Loucy (cell line): ENCODE results near the gene SLC2A11.

ENCODE experiments used
- H2AFZ ChIP-seq: fragments of 200-600 bp; sonication (generic); 2 replicates; pipeline ENCODE4 v1.6.0; 2016; ENCODE audit warnings: antibody characterized with exemption, mild to moderate bottlenecking, low read length, moderate library complexity
- H3F3A ChIP-seq: fragments of 200-600 bp; 2 replicates; pipeline ENCODE4 v1.6.0; 2016; ENCODE audit warnings: antibody characterized with exemption, low read depth, mild to moderate bottlenecking
- H3K27me3 ChIP-seq: fragments of 200-600 bp; sonication (generic); 2 replicates; pipeline ENCODE4 v1.6.1; 2014; ENCODE audit warnings: low read length, mild to moderate bottlenecking; ENCODE audit not compliant: insufficient read depth, poor library complexity, severe bottlenecking
- H3K36me3 ChIP-seq: fragments of 200-600 bp; sonication (generic); 2 replicates; pipeline ENCODE4 v1.6.1; 2016; ENCODE audit warnings: low read length; ENCODE audit not compliant: insufficient read depth
- H3K4me1 ChIP-seq: fragments of 200-600 bp; sonication (generic); 2 replicates; pipeline ENCODE4 v1.5.1; 2014; ENCODE audit warnings: low read length, mild to moderate bottlenecking; ENCODE audit not compliant: insufficient read depth, poor library complexity, severe bottlenecking
- H3K4me2 ChIP-seq: fragments of 200-600 bp; sonication (generic); 2 replicates; pipeline ENCODE4 v1.6.0; 2014; ENCODE audit warnings: antibody characterized with exemption, low read length, low read depth, mild to moderate bottlenecking; ENCODE audit not compliant: poor library complexity, severe bottlenecking
- H3K4me3 ChIP-seq: fragments of 200-600 bp; sonication (generic); 2 replicates; pipeline ENCODE4 v1.5.1; 2014; ENCODE audit warnings: low read length, mild to moderate bottlenecking, mixed read lengths; ENCODE audit not compliant: poor library complexity, severe bottlenecking
- H3K79me2 ChIP-seq: fragments of 200-600 bp; sonication (generic); 2 replicates; pipeline ENCODE4 v1.6.1; 2014; ENCODE audit warnings: low read length; ENCODE audit not compliant: insufficient read depth
- H3K9ac ChIP-seq: fragments of 200-600 bp; sonication (generic); 2 replicates; pipeline ENCODE4 v1.6.0; 2014; ENCODE audit warnings: mild to moderate bottlenecking, low read depth, low read length, moderate library complexity; ENCODE audit not compliant: poor library complexity, severe bottlenecking
- H3K9me2 ChIP-seq: fragments of 200-600 bp; sonication (generic); replicated peaks from 2 replicates; pipeline ENCODE4 v1.6.1; 2016; ENCODE audit warnings: low read depth, low read length, mixed read lengths
- H3K9me3 ChIP-seq: fragments of 200-600 bp; sonication (generic); 2 replicates; pipeline ENCODE4 v1.6.1; 2014; ENCODE audit warnings: mild to moderate bottlenecking, antibody characterized with exemption, low read length, low read depth; ENCODE audit not compliant: insufficient read depth
- H4K20me1 ChIP-seq: fragments of 200-600 bp; sonication (generic); 2 replicates; pipeline ENCODE4 v1.6.0; 2014; ENCODE audit warnings: antibody characterized with exemption, low read length, mild to moderate bottlenecking; ENCODE audit not compliant: insufficient read depth, poor library complexity, severe bottlenecking
- EZH2phosphoT487 ChIP-seq: fragments of 200-600 bp; IDR thresholded peaks from 2 replicates; pipeline ENCODE4 v1.6.1; 2018; ENCODE audit warnings: antibody characterized with exemption, mild to moderate bottlenecking, moderate library complexity, borderline replicate concordance
- TF ChIP-seq, protein P1 (sequence below): fragments of 200-600 bp; sonication (generic); conservative IDR thresholded peaks from 2 replicates; pipeline ENCODE4 v1.5.1; 2014; ENCODE audit warnings: mild to moderate bottlenecking, antibody characterized with exemption, low read length

The SLC2A11 gene

DNA sequence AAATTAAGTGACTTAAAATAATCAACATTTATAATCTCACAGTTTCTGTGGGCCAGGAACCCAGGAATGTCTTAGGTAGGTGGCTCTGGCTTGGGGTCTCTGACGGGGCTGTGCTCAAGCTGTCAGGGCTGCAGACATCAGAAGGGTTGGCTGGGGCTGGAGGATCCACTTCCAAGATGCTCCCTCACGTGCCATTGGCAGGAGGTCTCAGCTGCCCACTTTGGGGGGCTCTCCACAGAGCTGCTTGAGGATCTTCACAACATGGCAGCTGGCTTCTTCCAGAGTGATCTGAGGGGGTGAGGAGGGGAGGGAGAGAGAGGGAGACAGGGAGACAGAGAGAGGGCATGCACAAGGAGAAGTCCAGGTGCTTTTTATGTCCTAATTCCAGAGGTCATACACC is 18.1 kb downstream of the SLC2A11 start:
- H2AFZ ChIP-seq: no peak overlapping the region
- no peaks in the 10 kb centered on the region for H3K79me2 ChIP-seq
- H4K20me1 ChIP-seq: no peaks in the 10 kb centered on the region
- no peak overlapping the region for H3K4me2 ChIP-seq
- no peaks in the 10 kb centered on the region for H3K9me2 ChIP-seq
- no peaks in the 10 kb centered on the region for H3K9me3 ChIP-seq
- no peaks in the 10 kb centered on the region for H3K27me3 ChIP-seq
- no peak overlapping the region for H3K9ac ChIP-seq
- peaks cover 4% of the 10 kb centered on the region; the same call in 1 of the 2 replicates for H3K36me3 ChIP-seq
- H3K4me3 ChIP-seq: no peak overlapping the region
- H3F3A ChIP-seq: no peaks in the 10 kb centered on the region
- H3K4me1 ChIP-seq: no peaks in the 10 kb centered on the region
- TF ChIP-seq, protein P1, sequence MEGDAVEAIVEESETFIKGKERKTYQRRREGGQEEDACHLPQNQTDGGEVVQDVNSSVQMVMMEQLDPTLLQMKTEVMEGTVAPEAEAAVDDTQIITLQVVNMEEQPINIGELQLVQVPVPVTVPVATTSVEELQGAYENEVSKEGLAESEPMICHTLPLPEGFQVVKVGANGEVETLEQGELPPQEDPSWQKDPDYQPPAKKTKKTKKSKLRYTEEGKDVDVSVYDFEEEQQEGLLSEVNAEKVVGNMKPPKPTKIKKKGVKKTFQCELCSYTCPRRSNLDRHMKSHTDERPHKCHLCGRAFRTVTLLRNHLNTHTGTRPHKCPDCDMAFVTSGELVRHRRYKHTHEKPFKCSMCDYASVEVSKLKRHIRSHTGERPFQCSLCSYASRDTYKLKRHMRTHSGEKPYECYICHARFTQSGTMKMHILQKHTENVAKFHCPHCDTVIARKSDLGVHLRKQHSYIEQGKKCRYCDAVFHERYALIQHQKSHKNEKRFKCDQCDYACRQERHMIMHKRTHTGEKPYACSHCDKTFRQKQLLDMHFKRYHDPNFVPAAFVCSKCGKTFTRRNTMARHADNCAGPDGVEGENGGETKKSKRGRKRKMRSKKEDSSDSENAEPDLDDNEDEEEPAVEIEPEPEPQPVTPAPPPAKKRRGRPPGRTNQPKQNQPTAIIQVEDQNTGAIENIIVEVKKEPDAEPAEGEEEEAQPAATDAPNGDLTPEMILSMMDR: no peak
- no peak for TF ChIP-seq EZH2phosphoT487

DNA sequence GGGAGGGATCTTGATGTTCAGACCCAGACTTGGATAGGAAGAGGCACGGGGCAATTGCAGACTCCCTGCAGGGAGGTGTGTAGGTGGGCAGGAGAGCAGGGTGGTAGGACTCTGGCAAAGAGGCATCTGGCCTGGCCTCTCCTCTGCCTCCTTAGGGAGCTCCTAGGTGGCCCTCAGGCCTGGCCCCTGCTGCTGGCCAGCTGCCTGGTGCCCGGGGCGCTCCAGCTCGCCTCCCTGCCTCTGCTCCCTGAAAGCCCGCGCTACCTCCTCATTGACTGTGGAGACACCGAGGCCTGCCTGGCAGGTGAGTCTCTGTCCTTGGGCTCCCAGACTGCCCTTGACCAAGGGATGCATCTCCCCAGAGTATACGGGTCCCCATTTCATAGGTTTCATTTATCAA is 19.9 kb downstream of the SLC2A11 start:
- Histone ChIP-seq H3F3A (no peaks in the 10 kb centered on the region), H3K36me3 (peaks cover 4% of the 10 kb centered on the region; the same call in 1 of the 2 replicates)

DNA sequence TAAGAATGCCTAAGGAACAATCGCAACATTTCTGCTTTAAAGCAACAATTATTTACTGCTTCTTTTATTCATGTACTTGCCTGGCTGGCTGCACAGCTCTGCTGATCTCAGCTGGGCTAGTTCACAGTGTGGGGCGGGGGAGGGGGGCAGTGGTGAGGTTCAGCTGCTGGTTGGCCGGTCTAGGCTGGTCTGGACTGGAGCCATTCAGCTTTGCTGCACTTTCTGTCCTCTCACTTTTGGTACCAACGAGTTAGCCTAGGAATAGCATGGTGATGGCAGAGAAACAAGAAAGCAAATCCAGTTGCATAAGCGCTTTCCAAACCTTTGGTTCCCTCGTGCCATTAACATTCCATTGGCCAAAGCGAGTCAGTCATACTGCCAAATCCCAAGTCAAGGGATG is 20.5 kb downstream of the SLC2A11 start:
- H3K4me3 ChIP-seq: no peak overlapping the region
- H4K20me1 ChIP-seq: no peaks in the 10 kb centered on the region
- H3K27me3 ChIP-seq: no peaks in the 10 kb centered on the region
- no peak overlapping the region for H3K4me2 ChIP-seq
- no peaks in the 10 kb centered on the region for H3K79me2 ChIP-seq
- no peaks in the 10 kb centered on the region for H3F3A ChIP-seq
- TF ChIP-seq, protein P1: no peak
- peaks cover 4% of the 10 kb centered on the region; the same call in 1 of the 2 replicates for H3K36me3 ChIP-seq
- H2AFZ ChIP-seq: no peak overlapping the region
- no peak overlapping the region for H3K9ac ChIP-seq
- H3K4me1 ChIP-seq: no peaks in the 10 kb centered on the region
- H3K9me2 ChIP-seq: no peaks in the 10 kb centered on the region
- H3K9me3 ChIP-seq: no peaks in the 10 kb centered on the region

More for the DNA sequence above, 19.9 kb downstream of the SLC2A11 start:
- Histone ChIP-seq H3K9me2 (no peaks in the 10 kb centered on the region), H3K4me1 (no peaks in the 10 kb centered on the region), H3K9ac (no peak overlapping the region), H3K9me3 (no peaks in the 10 kb centered on the region), H3K79me2 (no peaks in the 10 kb centered on the region), H3K4me2 (no peak overlapping the region), H2AFZ (no peak overlapping the region), H4K20me1 (no peaks in the 10 kb centered on the region), H3K27me3 (no peaks in the 10 kb centered on the region), H3K4me3 (no peak overlapping the region)
- TF ChIP-seq, protein P1: no peak
- no peak for TF ChIP-seq EZH2phosphoT487
